ES-I3 (cell line): Measurements from ENCODE around the gene RBM17.
"Not testable (repeated sequence)": the region's sequence is repeated elsewhere in the genome, so short reads cannot be mapped to it uniquely, and the experiment has no call there.

Experiments used
- H3K36me3 ChIP-seq: 2 replicates; pipeline ENCODE4 v1.6.1; 2013; ENCODE audit warnings: mild to moderate bottlenecking, low read length, control low read depth, moderate library complexity; ENCODE audit not compliant: insufficient read depth
- H3K4me1 ChIP-seq: 2 replicates; pipeline ENCODE4 v1.6.1; 2013; ENCODE audit warnings: mild to moderate bottlenecking, control low read depth, low read length; ENCODE audit not compliant: insufficient read depth
- H3K9ac ChIP-seq: 2 replicates; pipeline ENCODE4 v1.6.1; 2013; ENCODE audit warnings: low read depth, mild to moderate bottlenecking, low read length, moderate library complexity
- H3K9me3 ChIP-seq: 2 replicates; pipeline ENCODE4 v1.6.1; 2013; ENCODE audit warnings: mild to moderate bottlenecking, low read length, moderate library complexity; ENCODE audit not compliant: control insufficient read depth, insufficient read depth

RBM17 gene

DNA sequence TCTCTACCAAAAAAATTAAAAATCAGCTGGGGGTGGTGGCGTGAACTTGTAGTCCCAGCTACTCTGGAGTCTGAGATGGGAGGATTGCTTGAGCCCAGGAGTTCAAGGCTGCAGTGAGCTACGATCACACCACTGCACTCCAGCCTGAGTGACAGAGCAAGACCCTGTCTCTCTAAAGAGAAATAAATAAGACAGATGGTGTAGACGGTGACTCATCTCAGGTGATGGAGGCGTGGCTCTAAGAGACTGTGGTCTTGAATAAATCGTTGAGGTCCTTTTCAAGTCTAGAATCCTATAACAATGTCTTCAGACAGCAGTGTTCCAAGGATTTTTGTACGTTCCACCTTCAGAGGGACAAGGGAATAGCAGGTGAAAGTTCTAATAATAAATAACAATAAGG lies 60.1 kb downstream of the RBM17 start:
- no peaks in the 10 kb centered on the region for H3K36me3 ChIP-seq
- no peak overlapping the region for H3K9ac ChIP-seq
- no peaks in the 10 kb centered on the region for H3K9me3 ChIP-seq
- peaks cover 9% of the 10 kb centered on the region for H3K4me1 ChIP-seq

- peaks cover 9% of the 10 kb centered on the region for H3K4me1 ChIP-seq
- H3K36me3 ChIP-seq, result no peaks in the 10 kb centered on the region
- no peaks in the 10 kb centered on the region for H3K9me3 ChIP-seq
- peak overlapping the region; percentile 20; the same call in 1 of the 2 replicates for H3K9ac ChIP-seq
Observed at GRCh38 chr10:6151087-6151977, 62.5 kb downstream of the RBM17 start.

- H3K4me1 ChIP-seq, result peaks cover 5% of the 10 kb centered on the region
- no peak overlapping the region for H3K9ac ChIP-seq
- no peaks in the 10 kb centered on the region for H3K9me3 ChIP-seq
- no peaks in the 10 kb centered on the region for H3K36me3 ChIP-seq
Observed at GRCh38 chr10:6153845-6154244, 65.0 kb downstream of the RBM17 start.

DNA sequence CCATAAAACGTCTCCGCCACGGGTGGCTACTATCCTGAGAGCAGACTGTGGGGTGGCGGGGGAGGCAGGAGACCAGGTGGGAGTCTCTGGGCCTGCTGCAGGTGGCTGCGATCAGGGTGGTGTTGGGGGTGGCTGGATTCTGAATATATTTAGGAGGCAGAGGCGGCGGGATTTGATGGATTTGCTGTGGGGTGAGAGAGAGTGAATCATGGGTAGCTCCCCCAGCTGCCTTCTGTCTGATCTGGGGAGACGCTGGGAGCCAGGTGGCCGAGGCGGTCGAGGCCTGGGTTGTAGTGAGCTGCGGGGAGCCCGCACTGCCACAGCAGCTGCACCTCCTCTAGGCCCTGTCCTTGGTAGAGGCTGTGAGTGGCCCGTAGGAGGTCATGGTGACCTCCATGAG lies 65.7 kb downstream of the RBM17 start:
- H3K36me3 ChIP-seq, result no peaks in the 10 kb centered on the region
- no peaks in the 10 kb centered on the region for H3K9me3 ChIP-seq
- H3K4me1 ChIP-seq, result peaks cover 5% of the 10 kb centered on the region
- H3K9ac ChIP-seq, result no peak overlapping the region

- Histone ChIP-seq H3K9me3 (no peaks in the 10 kb centered on the region), H3K36me3 (no peaks in the 10 kb centered on the region), H3K4me1 (no peaks in the 10 kb centered on the region), H3K9ac (no peak overlapping the region)
Observed at GRCh38 chr10:6158276-6158675, 69.4 kb downstream of the RBM17 start.

DNA sequence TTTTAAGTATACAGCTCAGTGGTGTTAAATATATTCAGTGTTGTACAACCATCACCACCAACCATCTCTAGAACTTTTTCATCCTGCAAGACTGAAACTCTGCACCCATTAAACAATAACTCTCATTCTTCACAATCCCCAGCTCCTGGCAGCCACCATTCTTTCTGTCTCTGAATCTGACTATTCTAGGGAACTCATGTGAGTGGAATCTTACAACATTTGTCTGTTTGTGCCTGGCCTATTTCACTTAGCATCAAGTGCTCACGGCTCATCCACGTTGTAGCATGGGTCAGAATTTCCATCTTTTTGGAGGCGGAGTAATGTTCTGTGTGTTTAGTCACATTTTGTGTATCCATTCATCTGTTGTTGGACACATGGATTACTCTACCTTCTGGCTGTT lies 73.1 kb downstream of the RBM17 start:
- Histone ChIP-seq H3K4me1 (no peaks in the 10 kb centered on the region; the same call in 1 of the 2 replicates), H3K36me3 (no peaks in the 10 kb centered on the region), H3K9me3 (no peaks in the 10 kb centered on the region), H3K9ac (no peak overlapping the region)

DNA sequence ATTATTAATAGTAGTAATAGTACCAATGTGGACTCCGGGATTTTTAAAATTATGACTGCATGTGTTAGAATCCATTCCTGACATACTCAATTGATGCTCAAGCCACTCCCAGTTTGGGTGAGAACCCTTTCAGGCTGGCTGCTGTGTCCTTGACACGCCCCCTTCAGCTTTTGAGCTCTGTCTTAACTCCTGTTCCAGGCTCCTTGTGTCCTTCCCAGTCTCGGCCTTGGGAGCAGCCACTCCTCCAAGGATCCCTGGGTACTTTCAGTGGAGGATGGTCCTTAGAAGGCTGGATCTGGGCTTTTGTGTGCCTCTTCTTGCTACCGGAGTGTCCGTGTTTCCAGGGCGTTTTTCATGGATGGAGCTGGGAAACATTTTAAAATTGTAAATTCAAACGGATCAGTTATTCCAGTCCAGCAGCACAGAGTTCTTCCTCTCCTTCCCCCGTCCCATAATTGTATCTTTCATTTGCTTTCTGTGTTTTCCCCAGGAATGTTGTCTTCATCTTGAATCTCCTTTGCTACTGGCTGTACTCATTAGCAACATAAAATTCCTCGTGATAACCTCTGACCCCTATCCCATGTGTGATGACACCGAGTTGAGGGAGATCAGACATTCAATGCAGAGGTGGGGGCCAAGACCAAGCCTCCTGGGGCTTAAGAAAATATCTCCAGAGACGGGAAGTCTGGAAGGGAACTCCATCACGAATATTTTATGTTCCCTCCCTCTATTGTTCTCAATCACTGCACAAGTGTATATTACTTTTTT lies 73.9 kb downstream of the RBM17 start:
- Histone ChIP-seq H3K9ac (peak overlapping the region; percentile 63; the same call in 1 of the 2 replicates), H3K4me1 (no peaks in the 10 kb centered on the region; the same call in 1 of the 2 replicates), H3K9me3 (no peaks in the 10 kb centered on the region), H3K36me3 (no peaks in the 10 kb centered on the region)

DNA sequence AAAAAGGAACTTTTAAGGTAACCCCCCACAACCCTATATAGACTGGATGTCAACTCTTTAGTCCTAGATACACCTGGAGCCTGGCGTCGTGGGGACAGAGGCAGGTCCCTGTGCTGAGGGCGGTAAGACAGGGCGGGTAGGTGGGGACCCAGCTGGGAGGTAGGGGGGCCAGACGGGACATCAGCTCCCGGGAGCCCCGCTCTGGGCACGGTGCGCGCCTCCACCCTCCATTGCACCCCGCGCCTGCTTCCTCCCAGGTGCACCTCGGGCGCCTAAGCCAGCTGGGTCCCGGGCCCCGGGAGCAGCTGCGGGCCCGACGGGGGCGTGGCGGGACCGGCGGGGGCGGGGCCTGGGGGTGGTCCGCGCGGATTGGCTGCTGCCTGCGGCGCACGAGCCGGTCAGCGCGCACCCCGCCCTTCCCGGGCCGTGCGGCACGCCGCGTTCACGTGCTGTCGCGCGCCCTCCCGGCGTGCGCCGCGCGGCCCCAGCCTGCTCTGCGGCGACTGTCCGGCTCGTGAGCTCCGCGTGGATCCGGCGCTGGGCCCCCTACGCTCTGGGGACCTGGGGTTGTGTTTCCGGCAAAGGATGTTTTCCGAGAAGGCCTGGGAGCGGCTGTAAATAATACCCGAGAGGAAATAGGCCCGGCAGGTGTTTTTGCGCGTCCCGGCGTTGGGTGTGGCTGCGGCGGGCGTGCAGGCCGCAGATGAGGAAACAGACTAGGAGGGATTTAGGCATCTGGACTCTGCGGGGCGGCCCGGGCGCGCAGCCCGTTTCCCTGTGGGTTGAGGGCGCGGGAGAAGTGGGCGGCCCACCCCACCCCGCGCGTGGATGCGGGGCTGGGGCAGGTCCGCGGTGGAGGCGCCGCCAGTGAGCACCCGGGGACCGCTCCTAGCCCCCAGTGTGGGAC lies 74.8 kb downstream of the RBM17 start:
- H3K9me3 ChIP-seq, result no peaks in the 10 kb centered on the region
- no peaks in the 10 kb centered on the region; the same call in 1 of the 2 replicates for H3K4me1 ChIP-seq
- H3K36me3 ChIP-seq, result no peaks in the 10 kb centered on the region
- peak overlapping the region; percentile 63; the same call in 1 of the 2 replicates for H3K9ac ChIP-seq

- Histone ChIP-seq H3K4me1 (no peaks in the 10 kb centered on the region; the same call in 1 of the 2 replicates), H3K9me3 (no peaks in the 10 kb centered on the region), H3K9ac (peak overlapping the region; percentile 63; the same call in 1 of the 2 replicates), H3K36me3 (no peaks in the 10 kb centered on the region)
Observed at GRCh38 chr10:6164271-6165095, 75.6 kb downstream of the RBM17 start.

DNA sequence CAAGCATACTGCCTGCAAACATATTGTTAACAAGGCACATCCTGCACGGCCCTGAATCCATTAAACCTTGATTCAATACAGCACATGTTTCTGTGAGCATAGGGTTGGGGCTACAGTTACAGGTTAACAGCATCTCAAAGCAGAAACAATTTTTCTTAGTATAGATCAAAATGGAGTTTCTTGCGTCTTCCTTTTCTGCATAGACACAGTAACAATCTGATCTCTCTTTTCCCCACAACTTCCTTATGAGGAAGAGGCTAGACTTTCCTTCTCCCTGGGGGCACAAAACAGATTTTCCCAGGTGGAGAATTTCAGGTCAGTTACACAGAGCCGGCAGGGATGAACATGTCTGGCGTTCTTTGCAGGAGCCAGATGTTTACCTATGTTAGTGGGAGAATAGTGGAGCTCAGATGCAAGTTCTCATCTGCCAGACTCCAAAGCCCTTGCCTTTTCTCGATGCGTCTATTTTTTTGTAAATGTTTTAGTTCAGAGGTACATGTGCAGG lies 76.4 kb downstream of the RBM17 start:
- no peaks in the 10 kb centered on the region for H3K9me3 ChIP-seq
- no peaks in the 10 kb centered on the region for H3K36me3 ChIP-seq
- H3K4me1 ChIP-seq, result no peaks in the 10 kb centered on the region; the same call in 1 of the 2 replicates
- H3K9ac ChIP-seq, result no peak overlapping the region

- H3K36me3 ChIP-seq, H3K9me3 ChIP-seq, H3K4me1 ChIP-seq, H3K9ac ChIP-seq: not testable (repeated sequence)
Observed at GRCh38 chr10:6165933-6166332, 77.1 kb downstream of the RBM17 start.
